NCI-H69 (cell line): ENCODE results near the gene PKP1.

ENCODE experiments used
- DNase-seq: peaks from one replicate; lab custom pipeline; 2025; lab: John Stamatoyannopoulos, UW

The PKP1 gene

GRCh38 chr1:201371276-201371675 lies 88.0 kb downstream of the PKP1 start:
- DNase-seq: no peak

GRCh38 chr1:201371792-201372191 lies 88.5 kb downstream of the PKP1 start:
- no peak for DNase-seq

GRCh38 chr1:201374364-201374763 lies 91.1 kb downstream of the PKP1 start:
- peak; percentile 79 for DNase-seq

DNA sequence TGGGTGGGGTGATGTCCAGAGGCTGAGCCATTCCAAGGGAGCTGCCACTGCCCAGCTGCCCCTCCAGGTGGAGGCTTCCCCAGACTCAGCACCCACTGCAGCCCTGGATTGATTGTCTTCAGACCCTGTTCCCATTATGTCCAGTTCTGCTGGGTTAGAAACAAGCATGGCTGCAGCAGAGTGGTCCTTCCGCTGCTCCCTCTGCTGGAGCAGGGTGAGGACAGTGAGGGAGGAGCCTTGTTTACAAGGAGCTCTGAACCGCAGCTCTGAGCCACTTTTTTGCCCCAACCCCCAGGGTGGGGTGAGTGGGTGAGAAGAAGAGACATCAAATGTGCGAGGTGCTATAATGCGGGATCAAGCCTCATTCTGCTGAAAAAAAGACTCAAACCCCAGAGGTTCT lies 91.9 kb downstream of the PKP1 start:
- no peak for DNase-seq

DNA sequence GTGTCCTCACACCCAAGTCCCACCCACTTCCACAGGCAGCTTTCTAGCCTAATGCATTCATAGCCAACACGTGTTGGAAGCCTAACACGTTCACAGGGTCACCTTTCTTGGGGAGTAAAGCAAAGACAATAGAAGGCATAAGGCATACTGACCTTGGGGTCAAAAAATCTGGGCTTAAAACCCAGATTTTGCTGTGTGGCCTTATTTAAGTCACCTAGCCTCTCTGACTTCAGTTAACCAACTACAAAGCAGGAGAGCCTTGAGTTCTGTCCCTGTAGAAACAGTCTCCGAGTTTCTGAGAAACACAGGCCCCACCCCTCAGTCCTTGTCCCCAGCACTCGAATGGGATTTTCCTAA lies 92.8 kb downstream of the PKP1 start:
- no peak for DNase-seq

DNA sequence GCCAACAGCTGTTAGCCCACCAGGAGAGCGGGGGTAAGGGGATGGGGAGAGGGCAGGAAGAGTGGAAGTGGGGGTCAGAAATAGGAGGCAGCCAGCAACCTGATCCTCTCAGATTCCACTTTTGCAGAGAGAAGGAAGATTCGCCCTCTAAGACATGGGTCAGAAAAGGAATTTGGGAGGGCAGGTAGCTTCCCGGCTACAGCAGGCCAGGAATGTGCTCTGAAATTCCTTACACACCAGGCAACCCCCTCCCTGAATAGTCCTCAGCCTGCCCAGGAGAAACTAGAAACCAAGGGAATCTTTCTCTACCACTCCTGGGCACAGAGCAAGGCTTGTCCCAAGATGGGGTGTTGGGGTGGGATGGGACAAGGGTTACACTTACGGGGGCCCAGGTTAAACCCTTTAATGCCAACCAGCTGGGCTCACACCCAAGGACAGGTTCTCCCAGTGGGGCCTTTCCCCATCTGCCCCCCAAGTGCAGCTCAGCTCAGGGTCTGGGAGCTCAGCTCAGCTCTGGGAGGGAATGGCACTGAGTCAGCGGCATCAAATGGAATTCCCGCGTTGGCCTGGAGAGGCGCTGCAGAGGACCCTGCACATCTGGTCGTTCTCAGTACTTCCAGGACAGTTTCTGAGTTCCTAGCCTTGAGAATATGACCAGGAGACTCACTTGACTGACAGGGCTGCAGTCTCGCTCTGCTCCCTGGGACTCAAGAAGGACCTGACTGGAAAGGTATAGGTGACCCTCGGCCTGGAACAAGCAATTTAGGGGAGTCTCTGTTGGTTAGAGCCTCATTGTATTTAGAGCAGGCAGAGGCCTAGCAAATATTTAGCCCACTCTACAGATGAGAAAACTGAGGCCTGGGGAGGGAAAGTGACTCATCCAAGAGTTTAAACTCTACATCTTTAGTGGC lies 93.4 kb downstream of the PKP1 start:
- DNase-seq: peak; percentile 22

GRCh38 chr1:201377611-201378092 lies 94.3 kb downstream of the PKP1 start, which contains the start of gene TNNT2:
Gene TNNT2 (minus strand): TSS chr1:201377680. CDS start chr1:201373254, 4,426 bp downstream.
- no peak for DNase-seq

GRCh38 chr1:201378804-201379203 lies 95.5 kb downstream of the PKP1 start:
- no peak for DNase-seq

DNA sequence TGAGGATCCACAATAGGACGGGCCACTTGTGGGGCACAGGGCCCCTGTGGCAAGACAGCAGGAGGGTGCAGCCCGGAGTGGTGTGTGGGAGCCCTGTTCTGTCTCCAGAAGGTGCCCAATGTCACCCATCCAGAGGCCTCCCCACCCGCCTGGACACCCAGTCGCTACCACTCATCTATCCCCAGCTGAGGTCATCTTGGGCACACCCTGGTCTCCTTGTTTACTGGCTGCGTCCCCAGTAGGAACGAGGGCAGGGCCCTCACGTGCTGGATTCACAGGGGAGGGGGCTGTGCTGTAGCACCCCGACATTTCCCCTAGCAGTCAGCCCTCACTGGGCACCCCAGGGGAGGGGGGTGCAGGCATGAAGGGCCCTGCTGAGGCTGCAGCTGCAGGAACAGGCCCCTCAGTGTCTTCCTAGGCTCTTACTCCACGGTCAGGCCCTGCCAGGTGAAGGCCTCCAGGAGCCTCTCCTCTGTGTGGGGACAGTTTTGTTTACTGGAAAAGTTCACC lies 96.5 kb downstream of the PKP1 start:
- DNase-seq: no peak

- peak; percentile 53 for DNase-seq
Measured at GRCh38 chr1:201381130-201381529, 97.8 kb downstream of the PKP1 start.
